MCF 10A (cell line): ENCODE measurements around the gene TKTL1. TPM values are rescaled to one million over a fixed set of nuclear protein-coding genes. Genes with fewer than 3 reads are reported as not detected.
"Not testable (repeated sequence)": the region's sequence is repeated elsewhere in the genome, so short reads cannot be mapped to it uniquely, and the experiment has no call there.

Source experiments
- BruUV-seq: library from RNA; stranded (reverse); fragments of 400-500 nt; replicated peaks from 2 replicates; lab custom pipeline; 2021; lab: Mats Ljungman, UMichigan
- CTCF ChIA-PET: fragments of 300-600 bp; sonication (Branson Sonifier 250); formaldehyde crosslinking; extraction: SDS; loops from one replicate; lab custom pipeline; 2021; ENCODE audit warnings: antibody characterized with exemption, inconsistent platforms; lab: Yijun Ruan, JAX
- POLR2A ChIA-PET: fragments of 300-600, 350-650 bp; sonication (Branson Sonifier 250); formaldehyde crosslinking; extraction: SDS; loops from one replicate; lab custom pipeline; 2020; ENCODE audit warnings: antibody characterized with exemption, inconsistent platforms; lab: Yijun Ruan, JAX
- DNase-seq: peaks from one replicate; pipeline ENCODE4 v3.0.0-alpha.2; 2018; ENCODE audit not compliant: unreplicated experiment
- H3K27ac Mint-ChIP-seq: one replicate; pipeline ENCODE4 v1.8.0; 2022; ENCODE audit warnings: mild to moderate bottlenecking, low read depth, mixed read lengths; ENCODE audit not compliant: unreplicated experiment
- H3K27me3 Mint-ChIP-seq: one replicate; pipeline ENCODE4 v1.8.0; 2022; ENCODE audit warnings: mixed read lengths; ENCODE audit not compliant: insufficient read depth, unreplicated experiment
- H3K36me3 Mint-ChIP-seq: one replicate; pipeline ENCODE4 v1.8.0; 2022; ENCODE audit warnings: mild to moderate bottlenecking, moderate library complexity, mixed read lengths; ENCODE audit not compliant: insufficient read depth, unreplicated experiment
- H3K4me1 Mint-ChIP-seq: one replicate; pipeline ENCODE4 v1.8.0; 2022; ENCODE audit warnings: mixed read lengths; ENCODE audit not compliant: insufficient read depth, unreplicated experiment
- H3K4me3 Mint-ChIP-seq: one replicate; pipeline ENCODE4 v1.8.0; 2022; ENCODE audit warnings: mild to moderate bottlenecking, moderate library complexity, mixed read lengths; ENCODE audit not compliant: unreplicated experiment
- H3K9me3 Mint-ChIP-seq: one replicate; pipeline ENCODE4 v1.8.0; 2022; ENCODE audit warnings: mixed read lengths; ENCODE audit not compliant: unreplicated experiment
- CTCF ChIP-seq: fragments of 200-600 bp; IDR thresholded peaks from one replicate; pipeline ENCODE4 v1.8.0; 2022; ENCODE audit warnings: antibody characterized with exemption, mild to moderate bottlenecking; ENCODE audit not compliant: unreplicated experiment
- intact Hi-C: fragments of 100-400 bp; cut with micrococcal nuclease; formaldehyde crosslinking; loops from 2 replicates; pipeline ENCODE4 v1.14.1; 2022
- total RNA-seq: library from RNA; stranded (reverse); gene quantifications from 2 replicates; pipeline ENCODE4 v1.2.3, GENCODE V29; 2022

The TKTL1 gene
- total RNA-seq, 1 experiment from 2014 or later: not detected

DNA sequence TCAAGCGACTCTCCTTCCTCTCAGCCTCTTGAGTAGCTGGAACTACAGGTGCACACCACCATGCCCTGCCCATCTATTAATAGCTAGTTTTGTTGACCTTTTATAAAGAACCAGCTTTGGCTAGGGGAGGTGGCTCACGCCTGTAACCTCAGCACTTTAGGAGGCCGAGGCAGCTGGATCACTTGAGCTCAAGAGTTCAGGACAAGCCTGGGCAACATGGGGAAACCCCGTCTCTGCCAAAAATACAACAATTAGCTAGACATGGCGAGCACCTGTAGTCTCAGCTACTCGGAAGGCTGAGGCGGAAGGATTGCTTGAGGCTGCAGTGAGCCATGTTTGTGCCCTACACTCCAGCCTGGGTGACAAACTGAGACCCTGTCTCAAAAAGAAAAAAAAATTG lies 2.7 kb downstream of the TKTL1 start:
- intact Hi-C loops: no loop called here
- Mint-ChIP-seq H3K4me3 (no peak overlapping the region), H3K27me3 (peaks cover 37% of the 10 kb centered on the region), H3K27ac (no peak overlapping the region), H3K4me1 (no peaks in the 10 kb centered on the region), H3K9me3 (no peaks in the 10 kb centered on the region), H3K36me3 (no peaks in the 10 kb centered on the region)
- no peak for DNase-seq
- ChIA-PET CTCF (interaction anchor here (0.5 to 1.1 kb wide), 3 partner anchors 10 to 198 kb away, joined by 3 to 4 read pairs (median 3); no protein-coding TSS in a partner anchor), POLR2A (no interaction called here)
- BruUV-seq: no TSS peak
- TF ChIP-seq CTCF: no peak

- H3K27ac Mint-ChIP-seq: no peak overlapping the region
- no peak for DNase-seq
- intact Hi-C loops: no loop called here
- H3K27me3 Mint-ChIP-seq: peaks cover 40% of the 10 kb centered on the region
- H3K4me1 Mint-ChIP-seq: no peaks in the 10 kb centered on the region
- BruUV-seq: no TSS peak
- no peak overlapping the region for H3K4me3 Mint-ChIP-seq
- no peaks in the 10 kb centered on the region for H3K9me3 Mint-ChIP-seq
- no peak for TF ChIP-seq CTCF
- H3K36me3 Mint-ChIP-seq: no peaks in the 10 kb centered on the region
- POLR2A ChIA-PET: interaction anchor here (0.6 kb wide), 1 partner anchor 1355 kb away, joined by 4 read pairs; no protein-coding TSS in a partner anchor
- CTCF ChIA-PET: no interaction called here
Measured at GRCh38 chrX:154300816-154301215, 5.2 kb downstream of the TKTL1 start.

DNA sequence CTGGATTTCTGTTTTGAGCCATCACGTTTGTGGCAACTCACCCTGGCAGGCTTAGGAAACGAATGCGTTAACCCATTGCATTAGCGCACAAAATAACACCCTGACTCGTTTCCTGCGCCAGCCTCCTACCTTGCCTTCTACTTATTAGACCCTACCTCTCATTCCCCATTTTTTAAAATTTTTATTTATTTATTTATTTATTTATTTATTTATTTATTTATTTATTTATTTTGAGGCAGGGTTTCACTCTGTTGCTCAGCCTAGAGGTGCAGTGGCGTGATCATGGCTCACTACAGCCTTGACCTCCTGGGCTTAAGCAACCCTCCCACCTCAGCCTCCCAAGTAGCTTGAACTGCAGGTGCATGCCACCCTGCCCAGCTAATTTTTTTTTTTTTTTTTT lies 7.4 kb downstream of the TKTL1 start:
- H3K4me1 Mint-ChIP-seq, intact Hi-C loops, BruUV-seq, DNase-seq, H3K36me3 Mint-ChIP-seq, CTCF ChIA-PET, H3K27ac Mint-ChIP-seq, H3K9me3 Mint-ChIP-seq, POLR2A ChIA-PET, H3K4me3 Mint-ChIP-seq: not testable (repeated sequence)
- H3K27me3 Mint-ChIP-seq: peaks cover 48% of the 10 kb centered on the region

DNA sequence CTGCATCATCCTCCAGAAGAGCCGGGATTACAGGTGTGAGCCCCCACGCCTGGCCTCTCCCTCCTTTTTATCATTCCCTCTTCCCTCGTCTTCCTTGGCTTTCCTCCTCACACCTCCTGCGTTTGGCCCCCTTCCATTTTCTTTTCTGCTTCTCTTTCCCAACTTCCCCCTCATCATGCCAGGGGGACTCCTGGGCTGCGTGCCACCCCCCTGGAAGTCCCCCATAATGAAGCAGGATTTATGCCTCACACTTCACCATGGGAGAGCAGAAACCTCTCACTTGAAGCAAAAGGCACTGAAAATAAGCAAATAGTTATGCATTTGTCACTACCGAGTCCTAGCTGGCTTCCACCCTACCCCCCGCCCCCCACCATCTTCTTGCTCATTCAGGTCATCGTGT lies 7.9 kb downstream of the TKTL1 start:
- CTCF ChIA-PET: no interaction called here
- Mint-ChIP-seq H3K27me3 (peaks cover 52% of the 10 kb centered on the region), H3K4me3 (no peak overlapping the region), H3K4me1 (peaks cover 3% of the 10 kb centered on the region), H3K9me3 (no peaks in the 10 kb centered on the region), H3K27ac (no peak overlapping the region), H3K36me3 (no peaks in the 10 kb centered on the region)
- intact Hi-C loops: no loop called here
- no TSS peak for BruUV-seq
- DNase-seq: no peak
- TF ChIP-seq CTCF: no peak
- POLR2A ChIA-PET: no interaction called here

DNA sequence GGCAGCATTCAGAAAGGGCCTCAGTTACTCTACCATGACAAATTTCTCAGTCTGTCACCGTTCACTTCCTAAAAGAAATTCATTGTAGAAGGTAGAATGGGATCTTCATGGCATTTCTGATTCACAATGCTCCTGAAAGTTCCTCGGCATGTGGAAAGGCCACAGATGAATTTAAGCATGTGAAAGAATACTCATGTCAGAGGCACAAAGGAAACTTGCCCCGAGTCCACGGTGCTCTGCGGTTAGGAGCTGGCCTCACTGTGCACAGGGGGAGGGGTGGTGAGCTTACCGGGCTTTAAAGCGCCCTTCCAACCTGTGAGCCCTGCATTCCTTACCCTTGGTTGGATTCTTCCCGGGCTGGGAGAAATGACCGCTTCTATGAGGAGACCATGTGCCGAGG lies 9.3 kb downstream of the TKTL1 start:
- intact Hi-C loops: no loop called here
- Mint-ChIP-seq H3K36me3 (no peaks in the 10 kb centered on the region), H3K27ac (no peak overlapping the region), H3K9me3 (no peaks in the 10 kb centered on the region), H3K4me3 (no peak overlapping the region), H3K27me3 (peaks cover 57% of the 10 kb centered on the region), H3K4me1 (peaks cover 3% of the 10 kb centered on the region)
- no peak for DNase-seq
- no peak for TF ChIP-seq CTCF
- POLR2A ChIA-PET: no interaction called here
- CTCF ChIA-PET: no interaction called here
- no TSS peak for BruUV-seq
